NCI-H146 (cell line): ENCODE data around the gene NUB1.

ENCODE experiments used
- DNase-seq: peaks from one replicate; lab custom pipeline; 2025; lab: John Stamatoyannopoulos, UW

The NUB1 gene

DNA sequence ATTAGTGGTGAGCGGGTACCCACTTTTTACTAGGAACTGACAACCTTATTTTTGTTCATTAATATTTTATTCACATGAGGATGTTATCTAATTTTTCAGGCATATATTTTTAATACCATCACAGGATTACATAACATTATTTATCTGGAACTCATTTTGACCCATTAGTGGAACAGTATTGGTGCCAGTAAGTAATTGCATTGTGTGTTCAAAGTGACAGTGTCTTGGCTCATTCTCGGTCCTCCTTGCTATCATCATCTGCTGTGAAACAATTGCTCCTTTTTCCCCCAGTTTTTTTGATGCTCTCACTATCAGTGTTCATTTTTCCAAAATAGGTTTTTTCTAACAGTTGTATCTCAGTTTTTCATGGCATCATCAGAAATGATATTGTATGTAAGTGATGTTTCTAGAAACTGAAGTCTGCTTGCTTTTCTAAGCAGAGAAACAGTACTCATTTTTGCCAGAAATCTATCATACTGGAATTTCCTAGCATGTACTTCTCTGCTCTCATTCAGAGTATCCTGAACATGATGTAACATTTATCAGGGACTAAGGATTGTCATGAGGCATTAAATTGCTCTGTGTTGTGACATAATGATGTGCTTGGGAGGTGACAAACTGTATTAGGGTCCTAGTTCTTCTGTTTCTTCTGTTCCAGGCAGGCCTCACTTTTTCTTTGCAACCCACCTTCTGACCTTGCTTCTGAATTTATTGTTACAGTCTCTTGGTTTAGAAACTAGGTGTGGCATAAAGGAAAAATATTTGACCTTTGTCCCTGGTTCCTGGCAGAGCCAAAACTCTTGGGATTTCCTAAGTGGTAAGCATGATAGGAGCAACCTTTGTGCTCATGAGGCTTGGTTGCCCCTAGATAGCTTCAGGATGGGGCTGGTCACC is 4.2 kb downstream of the NUB1 start:
- no peak for DNase-seq

DNA sequence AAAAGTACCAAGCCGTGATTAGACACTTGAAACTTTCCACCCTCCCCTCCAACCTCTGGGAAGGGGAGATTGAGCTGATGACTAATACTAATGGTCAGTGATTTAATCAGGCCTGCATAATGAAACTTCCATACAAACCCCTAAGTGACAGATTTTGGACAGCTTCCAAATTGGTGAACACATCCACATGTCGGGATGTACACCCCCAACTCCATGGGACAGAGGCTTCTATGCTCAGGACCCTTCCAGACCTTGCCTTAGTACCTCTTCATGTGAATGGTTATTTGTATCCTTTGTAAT is 4.8 kb downstream of the NUB1 start:
- DNase-seq: no peak

DNA sequence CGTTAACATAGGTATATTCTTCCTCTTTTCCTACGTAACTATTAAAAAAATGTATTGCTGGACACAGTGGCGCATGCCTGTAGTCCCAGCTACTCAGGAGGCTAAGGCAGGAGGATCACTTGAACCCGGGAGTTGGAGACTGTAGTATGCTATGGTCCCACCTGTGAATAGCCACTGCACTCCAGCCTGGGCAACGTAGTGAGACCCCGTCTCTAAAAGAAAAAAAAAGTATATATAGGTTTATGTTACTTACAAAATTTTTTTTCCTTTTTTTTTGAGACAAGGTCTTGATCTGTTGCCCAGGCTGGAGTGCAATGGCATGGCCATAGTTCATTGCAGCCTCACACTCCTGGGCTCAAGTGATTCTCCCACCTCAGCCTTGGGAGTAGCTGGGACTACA is 5.6 kb downstream of the NUB1 start:
- no peak for DNase-seq

DNA sequence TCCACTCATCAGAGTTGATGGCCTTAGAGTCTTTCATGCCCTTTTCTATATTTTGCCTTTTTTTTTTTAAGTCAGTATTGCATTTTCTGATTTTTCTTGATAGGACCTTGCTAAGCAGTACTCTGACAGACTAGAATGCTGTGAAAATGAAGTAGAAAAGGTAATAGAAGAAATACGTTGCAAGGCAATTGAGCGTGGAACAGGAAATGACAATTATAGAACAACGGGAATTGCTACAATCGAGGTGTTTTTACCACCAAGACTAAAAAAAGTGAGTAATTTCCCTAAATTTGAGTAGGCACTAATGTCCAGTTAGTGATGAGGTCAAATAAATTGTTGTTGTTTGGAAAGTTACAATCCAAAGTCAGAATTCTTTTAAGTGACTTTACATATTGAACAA is 7.4 kb downstream of the NUB1 start:
- no peak for DNase-seq

DNA sequence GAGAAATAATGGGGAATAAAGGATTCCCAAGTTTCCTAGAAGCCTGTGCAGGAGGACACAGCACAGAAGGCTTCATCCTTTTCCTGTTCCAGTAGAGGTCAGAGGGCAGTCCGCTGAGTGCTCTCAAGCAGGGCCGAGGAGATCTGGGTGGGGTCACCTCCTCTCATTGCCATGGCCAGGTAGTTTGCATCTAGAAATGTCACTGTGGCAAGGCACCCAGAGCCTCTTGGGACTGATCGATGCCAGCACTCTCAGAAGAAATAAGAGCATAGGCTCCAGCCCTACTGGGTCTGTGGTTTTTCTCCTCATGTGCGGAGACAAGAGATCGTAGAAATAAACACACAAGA is 7.9 kb downstream of the NUB1 start:
- DNase-seq: no peak

DNA sequence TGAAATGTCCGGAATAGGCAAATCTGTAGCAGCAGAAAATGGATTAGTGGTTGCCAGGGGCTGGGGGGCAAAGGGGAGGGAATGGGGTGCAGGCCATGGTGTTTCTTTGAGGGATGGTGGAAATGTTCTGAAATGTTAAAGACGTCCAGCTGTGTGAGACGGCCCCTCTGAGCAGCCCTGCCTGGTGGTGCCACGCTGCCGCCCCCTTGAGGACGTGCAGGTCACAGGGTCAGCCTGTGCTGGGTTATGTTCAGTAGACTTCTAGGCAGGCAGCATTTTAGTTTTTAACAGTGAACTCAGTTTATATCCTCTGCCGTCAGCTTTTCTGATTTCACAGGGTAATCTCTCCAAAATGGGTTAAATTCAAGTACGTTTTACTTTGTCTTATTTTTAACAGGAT is 9.4 kb downstream of the NUB1 start:
- DNase-seq: no peak

DNA sequence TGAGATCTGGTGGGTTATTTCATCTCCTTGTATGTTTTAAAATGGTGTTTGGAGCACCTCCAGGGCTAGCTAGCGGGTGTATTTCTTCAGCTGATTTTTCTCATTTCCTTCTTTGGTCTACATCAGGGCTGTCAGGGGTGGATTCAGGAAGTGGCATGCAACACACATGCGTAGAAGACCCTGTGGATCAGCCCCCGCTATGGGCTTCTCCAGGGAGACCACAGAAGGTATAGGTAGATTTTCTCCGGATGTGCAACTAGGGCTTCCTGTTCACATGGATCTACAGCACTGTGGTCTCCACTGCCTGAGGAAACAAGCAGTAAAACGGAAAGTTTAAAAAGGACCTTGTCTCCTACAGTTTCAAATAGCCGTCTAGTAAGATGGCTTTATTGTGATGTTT is 10.4 kb downstream of the NUB1 start:
- no peak for DNase-seq

DNA sequence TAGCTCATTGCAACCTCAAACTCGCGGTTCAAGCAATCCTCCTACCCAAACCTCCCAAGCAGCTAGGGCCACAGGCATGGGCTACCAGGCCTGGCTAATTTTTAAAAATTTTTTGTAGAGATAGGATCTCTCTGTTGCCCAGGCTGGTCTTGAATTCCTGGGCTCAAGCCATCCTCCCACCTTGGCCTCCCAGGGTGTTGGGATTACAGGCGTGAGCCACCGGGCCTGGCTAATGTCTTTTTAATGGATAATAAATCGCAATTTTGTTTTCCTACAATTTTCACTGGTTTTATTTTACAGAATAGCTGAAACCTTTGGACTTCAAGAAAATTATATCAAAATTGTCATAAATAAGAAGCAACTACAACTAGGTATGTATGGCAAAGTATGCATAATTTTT is 10.9 kb downstream of the NUB1 start:
- no peak for DNase-seq

DNA sequence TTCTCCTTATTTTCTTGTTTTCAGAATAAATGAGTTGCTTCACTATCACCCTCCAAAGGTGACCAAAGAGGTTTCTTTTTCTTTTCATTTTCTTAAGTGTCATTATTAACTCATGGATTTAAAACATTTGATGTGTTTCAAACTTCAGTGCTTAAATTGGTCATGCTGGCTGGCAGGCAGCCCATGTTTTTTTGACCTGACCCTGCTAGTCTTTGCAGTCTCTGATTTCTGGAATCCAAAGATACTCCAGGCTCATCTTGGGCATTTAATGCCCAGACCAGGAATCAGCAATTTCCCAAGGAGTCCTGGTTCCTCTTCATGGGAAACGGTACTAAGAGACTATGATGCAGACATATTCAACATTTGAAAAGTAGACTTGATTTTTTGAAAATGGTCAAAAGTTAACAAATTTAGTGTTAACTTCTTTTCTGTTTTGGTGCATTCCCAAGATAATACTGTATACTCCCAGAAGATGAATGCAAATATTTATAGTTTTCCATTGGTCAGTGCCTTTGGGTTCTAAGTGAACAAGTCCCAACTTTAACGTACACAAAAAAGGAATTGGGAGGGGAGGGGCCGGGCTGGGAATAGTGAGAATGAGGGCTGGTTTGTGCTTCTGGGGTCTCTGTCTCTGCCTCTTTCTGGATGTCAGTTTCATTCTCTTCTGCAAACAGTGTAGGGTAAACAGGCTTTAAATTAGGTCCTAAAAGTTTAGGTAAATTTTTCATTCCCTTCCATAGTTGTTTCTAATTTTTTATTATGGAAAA is 19.8 kb downstream of the NUB1 start:
- no peak for DNase-seq

DNA sequence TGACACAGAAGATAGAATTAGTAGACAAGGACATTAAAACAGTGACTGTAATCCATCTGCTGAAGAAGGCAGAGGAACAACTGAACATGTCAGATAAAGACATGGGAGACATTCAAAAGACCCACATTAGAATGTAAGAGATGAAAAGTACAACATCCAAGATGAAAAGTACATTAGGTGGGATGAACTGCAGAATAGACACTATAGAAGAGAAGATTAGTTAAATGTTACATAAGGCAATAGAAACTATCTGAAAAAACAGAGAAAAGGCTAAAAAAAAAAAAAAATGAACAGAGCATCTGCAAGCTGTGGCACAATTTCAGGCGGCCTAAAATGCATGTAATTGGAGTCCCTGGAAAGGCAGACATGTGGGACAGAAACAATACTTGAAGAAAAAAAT is 21.6 kb downstream of the NUB1 start:
- DNase-seq: no peak

DNA sequence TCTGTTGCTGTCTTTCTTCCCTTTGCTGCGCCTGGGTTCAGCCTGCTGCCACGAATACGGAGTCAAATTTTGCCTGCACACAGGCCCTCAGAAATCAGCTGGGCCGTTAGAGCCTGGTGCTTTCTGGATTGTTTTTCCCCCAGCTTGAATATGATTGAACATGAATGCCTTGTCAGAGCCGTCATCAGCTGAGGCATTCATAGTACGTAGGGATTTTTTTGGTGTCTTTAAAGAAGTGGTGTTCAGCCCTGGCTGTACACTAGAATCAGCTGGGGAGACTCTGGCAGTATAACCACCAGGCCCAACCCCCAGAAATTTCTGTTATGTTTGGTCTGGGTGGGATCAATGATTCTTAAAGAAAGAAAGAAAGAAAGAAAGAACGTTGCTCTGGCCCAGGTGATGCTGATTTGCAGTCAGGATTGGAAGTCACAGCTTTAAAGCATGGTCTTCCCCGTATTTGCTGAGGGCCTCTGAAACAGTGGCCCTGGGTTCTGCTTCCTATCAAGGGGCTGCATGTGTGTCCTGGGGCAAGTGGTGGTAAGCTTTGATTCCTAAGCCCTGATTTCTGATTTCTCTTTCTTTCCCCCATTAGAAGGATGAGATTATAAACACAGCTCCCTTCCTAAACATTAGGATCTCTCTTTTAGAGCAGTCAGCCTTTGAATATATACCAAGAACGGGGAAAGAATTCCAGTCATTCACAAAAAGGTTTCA is 24.7 kb downstream of the NUB1 start:
- no peak for DNase-seq

DNA sequence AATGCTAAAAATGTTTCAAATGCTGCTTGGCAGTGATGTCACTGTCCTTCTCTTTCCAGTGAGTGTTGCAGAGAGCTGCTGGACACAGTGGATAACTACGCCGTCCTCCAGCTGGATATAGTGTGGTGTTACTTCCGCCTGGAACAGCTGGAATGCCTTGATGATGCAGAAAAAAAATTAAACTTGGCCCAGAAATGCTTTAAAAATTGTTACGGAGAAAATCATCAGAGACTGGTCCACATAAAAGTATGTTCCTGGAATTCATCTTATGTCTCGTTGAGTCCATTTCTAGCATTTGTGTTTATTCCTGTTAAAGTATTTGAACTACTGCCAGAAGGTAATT is 25.2 kb downstream of the NUB1 start:
- DNase-seq: no peak

DNA sequence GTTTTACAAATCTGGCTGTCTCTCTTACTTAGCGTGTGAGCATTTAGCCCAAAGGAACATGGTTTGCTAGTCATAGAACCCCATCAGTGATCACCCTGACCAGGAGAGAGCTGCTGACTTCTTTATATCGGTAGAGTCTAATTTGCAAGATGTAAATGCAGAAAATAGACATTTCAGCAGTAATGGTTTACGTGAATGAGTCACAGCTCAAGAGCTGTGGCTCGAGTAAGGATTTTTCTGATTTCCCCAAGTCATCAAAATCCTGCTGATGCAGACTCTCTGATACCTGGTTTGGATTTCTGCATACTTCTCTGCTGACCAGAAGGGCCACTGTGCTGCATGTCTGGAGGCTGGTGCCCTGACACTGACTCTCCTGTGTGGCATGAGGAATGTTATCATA is 25.7 kb downstream of the NUB1 start:
- no peak for DNase-seq

DNA sequence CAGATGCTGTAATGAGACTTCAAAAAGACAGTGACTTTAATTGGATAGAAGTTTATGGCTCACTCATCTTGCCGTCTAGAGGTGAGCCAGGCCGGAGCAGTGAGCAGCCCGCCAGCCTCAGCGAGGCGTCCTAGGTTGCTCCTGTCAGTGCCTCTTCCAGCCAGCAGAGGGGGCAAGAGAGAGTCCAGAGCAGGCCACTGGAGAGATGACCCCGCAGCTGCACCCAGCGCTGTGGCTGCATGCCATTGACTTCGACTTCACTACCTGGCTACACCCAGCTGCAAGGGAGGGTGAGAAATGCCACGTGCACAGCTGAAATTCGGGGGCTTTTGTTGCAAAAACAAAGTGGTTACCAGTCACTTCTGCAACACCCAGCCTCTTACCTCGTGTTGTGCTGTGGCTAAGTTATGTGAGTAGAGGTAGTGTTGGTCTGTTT is 26.5 kb downstream of the NUB1 start:
- peak; percentile 76 for DNase-seq

DNA sequence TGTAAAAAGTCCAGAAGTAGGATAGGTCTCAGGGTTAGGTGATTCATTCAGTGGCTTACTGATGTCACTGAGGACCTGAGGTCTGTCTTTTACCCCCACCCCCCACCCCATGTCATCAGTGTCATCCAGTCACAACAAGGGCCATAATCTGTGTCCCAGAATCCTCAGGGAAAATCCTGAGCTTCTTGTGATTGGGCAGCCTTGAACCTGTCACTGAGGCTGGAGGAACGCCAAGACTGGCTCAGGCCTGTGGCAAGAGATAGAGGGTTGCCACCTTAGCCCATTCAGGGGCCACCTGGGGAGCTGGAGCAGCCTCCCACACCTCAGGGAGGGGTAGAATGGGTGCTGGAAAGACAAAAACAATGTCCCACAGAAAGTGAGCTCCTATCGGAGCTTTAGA is 29.7 kb downstream of the NUB1 start:
- no peak for DNase-seq

DNA sequence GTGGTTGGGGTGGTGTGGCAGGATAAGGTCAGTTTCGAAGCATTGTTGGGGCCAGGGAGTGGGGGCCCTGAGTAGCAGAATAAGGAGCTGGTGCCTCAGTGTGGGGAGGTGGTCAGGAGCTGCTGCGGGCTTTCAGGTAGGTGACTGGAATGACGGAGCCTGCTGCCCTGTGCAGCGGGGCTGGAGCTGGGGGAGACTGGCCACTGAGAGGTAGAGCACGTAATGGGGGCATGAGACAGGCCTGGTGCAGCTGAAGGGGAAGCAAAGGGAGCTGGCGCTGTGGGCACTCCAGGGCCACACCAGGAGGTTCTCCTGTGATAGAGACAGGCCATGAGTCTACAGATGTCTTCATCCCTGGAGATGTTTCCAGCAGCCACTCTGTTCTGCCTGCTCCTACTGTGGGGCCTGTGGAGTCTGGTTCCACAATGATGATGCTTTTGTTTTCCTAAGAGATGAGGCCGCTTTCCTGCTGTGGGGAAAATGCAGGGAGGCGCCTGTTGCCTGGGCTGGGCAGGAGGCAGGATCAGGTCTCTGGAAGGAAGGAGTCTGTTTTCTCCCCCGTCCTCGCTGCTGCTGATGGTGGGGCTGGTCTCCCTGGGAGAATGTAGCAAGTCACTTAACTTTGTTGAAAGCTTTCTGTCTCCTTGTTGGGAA is 31.1 kb downstream of the NUB1 start:
- DNase-seq: no peak

DNA sequence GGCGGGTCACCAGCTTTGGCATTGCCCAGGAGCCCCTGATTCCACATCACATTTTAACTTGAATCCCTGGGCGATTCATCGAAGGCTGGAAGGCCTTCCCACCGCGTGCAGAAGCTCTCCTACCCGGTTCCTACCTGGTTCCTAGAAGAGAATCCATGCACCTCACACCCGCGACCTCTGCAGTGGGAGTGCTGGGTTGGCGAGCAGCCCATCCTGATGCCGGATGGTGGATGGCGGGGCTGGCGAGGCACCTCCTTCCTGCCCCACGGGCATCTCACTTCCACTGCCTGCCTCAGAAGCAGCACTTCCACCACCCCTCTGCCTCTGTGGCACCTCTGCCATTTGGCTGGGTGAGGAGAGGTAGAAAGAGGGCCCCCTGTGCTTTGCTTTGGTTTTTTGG is 32.0 kb downstream of the NUB1 start:
- DNase-seq: no peak

DNA sequence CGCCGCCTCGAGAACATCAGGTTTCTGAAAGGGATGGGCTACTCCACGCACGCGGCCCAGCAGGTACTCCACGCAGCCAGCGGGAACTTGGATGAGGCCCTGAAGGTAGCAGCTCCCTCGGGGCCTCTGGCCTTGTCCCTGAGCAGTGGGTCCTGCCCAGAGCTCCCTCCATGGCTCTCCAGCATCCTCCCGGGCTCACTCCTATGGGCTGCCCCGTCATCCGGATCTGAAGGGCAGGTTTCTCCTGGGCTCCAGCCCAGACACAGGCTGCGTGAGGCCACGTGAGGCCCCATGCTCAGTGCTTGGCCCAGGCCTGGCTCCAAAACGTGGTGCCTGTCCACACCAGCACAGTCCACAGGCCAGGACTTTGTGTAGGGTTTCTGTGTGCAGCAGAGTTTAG is 32.5 kb downstream of the NUB1 start:
- no peak for DNase-seq

DNA sequence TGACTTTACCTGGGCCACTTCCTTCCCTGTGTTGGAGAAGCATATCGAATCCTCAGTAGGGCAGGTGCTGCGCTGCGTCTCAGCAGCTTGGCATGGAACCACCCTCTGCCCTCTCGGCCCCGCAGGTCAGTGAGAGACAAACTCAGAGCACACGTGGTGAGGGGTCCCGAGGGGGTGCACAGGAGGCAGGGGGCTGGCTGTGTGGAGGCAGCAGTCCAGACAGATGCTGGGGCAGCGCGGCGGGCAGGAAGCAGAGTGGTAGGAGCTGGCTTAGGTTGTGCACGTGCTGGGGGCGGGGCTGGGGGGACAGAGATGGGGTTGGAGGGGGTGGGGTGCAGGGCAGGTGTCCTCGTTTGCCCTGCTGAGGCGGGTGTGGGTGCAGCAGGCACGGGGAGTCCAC is 33.1 kb downstream of the NUB1 start:
- DNase-seq: no peak

DNA sequence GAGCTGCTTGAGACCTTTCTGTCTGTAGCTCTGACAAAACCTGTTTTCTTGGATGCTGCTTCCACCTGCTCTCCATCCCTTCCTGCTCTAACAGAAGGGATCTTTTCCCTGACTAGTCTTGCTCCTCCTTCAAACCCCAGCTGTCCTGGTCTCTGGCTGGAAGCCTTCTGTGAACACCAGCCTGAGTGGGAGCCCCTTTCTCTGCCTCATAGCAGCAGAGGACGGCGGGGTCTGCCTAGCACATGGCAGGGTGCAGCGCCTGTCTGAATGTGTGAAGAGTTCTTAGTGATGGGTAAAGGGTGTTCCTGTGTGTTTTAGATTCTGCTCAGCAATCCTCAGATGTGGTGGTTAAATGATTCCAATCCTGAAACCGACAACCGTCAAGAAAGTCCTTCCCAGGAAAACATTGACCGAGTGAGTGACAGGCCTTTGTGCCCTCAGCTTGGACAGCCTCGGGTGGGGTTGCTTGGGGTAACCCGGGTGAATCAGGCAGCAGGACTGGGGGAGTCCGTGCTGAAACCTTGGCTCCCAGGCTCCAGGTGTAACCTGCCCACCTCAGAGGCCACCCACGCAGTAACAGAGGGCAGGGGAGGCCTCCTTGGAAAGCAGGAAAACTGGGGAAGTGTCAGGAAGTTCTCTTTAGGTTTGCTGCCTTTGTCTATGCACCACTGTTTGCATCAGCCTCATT is 34.1 kb downstream of the NUB1 start:
- DNase-seq: no peak

DNA sequence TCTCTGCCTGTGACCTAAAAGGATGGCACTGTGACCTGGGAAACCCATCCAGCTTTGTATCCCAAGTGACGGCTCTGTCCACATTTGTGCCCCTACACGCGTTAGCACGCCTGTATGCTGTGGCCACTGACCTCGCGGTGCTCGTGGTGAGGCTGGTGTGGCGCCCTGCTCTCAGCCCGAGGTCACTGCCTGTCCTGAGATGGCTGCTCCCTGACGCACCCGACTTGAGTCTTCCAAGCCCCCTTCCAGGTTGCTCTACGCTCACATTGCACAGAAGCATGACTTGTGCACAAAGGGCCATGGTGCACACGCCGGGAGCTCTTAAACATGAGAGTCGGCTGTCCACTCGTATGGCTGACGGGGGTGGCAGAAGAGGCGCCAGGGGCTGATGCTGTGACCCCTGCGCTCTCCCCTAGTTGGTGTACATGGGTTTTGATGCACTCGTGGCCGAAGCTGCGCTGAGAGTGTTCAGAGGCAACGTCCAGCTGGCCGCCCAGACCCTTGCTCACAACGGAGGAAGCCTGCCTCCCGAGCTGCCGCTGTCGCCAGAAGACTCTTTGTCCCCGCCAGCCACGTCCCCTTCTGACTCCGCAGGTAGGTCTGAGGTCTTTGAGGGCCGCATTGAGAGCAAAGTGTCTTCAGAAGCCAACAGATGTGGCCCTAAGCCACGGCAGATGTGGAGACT is 34.7 kb downstream of the NUB1 start:
- no peak for DNase-seq

DNA sequence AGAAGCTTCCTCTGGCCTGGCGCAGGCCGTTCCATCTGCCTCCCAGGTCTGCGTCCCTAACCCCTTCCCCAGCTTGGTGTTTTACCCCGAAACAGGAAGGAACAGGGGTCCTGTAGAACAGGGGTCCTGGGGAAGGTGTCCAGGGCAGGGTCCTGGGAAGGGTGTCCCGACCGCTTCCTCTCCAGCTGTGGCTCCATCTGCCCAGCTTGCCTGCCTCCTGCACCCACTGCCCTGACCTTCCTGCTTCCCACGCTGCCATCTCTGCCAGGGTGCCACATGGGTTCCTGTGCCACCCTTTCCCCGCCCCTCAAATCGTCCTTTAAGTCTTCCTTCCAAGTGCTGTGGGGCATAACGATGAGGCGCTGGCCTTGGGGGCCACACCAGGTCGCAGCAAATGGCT is 35.8 kb downstream of the NUB1 start:
- no peak for DNase-seq
